ENCODE measurements around the gene ADRA2A.

The ADRA2A gene

GRCh38 chr10:111091833-111092232 lies 15.0 kb downstream of the ADRA2A start:
- Histone ChIP-seq H3K36me3 (ENCODE audit: control insufficient read depth in 2 of 2, insufficient read depth in 1 of 2, low read length in 2 of 2) (no peaks in the 10 kb centered on the region), H3K4me1 (ENCODE audit: control insufficient read depth, insufficient read depth, low read length) (no peaks in the 10 kb centered on the region), H3K9me3 (ENCODE audit: control insufficient read depth, insufficient read depth, low read depth, low read length) (no peaks in the 10 kb centered on the region), H3K27ac (ENCODE audit: extremely low read depth, low read depth, low read length) (no peak overlapping the region), H3K4me3 (ENCODE audit: low read depth, low read length) (no peak overlapping the region)
- ChIA-PET POLR2A (no interaction called here), CTCF (no interaction called here)
- TF ChIP-seq PRDM1 (tag by site-specific recombination; IDR thresholded peaks at IDR 0.05) (no peak), ZNF768 (tag by site-specific recombination; IDR thresholded peaks at IDR 0.05) (no peak), ZNF324 (tag by site-specific recombination; IDR thresholded peaks at IDR 0.05) (no peak), ZNF10 (tag by site-specific recombination; IDR thresholded peaks at IDR 0.05) (no peak)
- TF ChIP-seq, protein P1, sequence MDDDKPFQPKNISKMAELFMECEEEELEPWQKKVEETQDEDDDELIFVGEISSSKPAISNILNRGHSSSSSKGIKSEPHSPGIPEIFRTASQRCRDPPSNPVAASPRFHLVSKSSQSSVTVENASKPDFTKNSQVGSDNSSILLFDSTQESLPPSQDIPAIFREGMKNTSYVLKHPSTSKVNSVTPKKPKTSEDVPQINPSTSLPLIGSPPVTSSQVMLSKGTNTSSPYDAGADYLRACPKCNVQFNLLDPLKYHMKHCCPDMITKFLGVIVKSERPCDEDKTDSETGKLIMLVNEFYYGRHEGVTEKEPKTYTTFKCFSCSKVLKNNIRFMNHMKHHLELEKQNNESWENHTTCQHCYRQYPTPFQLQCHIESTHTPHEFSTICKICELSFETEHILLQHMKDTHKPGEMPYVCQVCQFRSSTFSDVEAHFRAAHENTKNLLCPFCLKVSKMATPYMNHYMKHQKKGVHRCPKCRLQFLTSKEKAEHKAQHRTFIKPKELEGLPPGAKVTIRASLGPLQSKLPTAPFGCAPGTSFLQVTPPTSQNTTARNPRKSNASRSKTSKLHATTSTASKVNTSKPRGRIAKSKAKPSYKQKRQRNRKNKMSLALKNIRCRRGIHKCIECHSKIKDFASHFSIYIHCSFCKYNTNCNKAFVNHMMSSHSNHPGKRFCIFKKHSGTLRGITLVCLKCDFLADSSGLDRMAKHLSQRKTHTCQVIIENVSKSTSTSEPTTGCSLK (tag by site-specific recombination; IDR thresholded peaks at IDR 0.05): no peak

GRCh38 chr10:111093741-111094380 lies 17.0 kb downstream of the ADRA2A start:
- POLR2A ChIA-PET: no interaction called here

More at GRCh38 chr10:111093741-111094380, 17.0 kb downstream of the ADRA2A start:
- Histone ChIP-seq H3K4me3 (ENCODE audit: low read depth, low read length) (no peak overlapping the region), H3K4me1 (ENCODE audit: control insufficient read depth, insufficient read depth, low read length) (no peaks in the 10 kb centered on the region), H3K36me3 (ENCODE audit: control insufficient read depth in 2 of 2, insufficient read depth in 1 of 2, low read length in 2 of 2) (no peaks in the 10 kb centered on the region), H3K9me3 (ENCODE audit: control insufficient read depth, insufficient read depth, low read depth, low read length) (no peaks in the 10 kb centered on the region), H3K27ac (ENCODE audit: extremely low read depth, low read depth, low read length) (no peak overlapping the region)
- CTCF ChIA-PET: no interaction called here
- no peak for TF ChIP-seq ZNF791 (tag by site-specific recombination; IDR thresholded peaks at IDR 0.05)
- TF ChIP-seq, protein P2, sequence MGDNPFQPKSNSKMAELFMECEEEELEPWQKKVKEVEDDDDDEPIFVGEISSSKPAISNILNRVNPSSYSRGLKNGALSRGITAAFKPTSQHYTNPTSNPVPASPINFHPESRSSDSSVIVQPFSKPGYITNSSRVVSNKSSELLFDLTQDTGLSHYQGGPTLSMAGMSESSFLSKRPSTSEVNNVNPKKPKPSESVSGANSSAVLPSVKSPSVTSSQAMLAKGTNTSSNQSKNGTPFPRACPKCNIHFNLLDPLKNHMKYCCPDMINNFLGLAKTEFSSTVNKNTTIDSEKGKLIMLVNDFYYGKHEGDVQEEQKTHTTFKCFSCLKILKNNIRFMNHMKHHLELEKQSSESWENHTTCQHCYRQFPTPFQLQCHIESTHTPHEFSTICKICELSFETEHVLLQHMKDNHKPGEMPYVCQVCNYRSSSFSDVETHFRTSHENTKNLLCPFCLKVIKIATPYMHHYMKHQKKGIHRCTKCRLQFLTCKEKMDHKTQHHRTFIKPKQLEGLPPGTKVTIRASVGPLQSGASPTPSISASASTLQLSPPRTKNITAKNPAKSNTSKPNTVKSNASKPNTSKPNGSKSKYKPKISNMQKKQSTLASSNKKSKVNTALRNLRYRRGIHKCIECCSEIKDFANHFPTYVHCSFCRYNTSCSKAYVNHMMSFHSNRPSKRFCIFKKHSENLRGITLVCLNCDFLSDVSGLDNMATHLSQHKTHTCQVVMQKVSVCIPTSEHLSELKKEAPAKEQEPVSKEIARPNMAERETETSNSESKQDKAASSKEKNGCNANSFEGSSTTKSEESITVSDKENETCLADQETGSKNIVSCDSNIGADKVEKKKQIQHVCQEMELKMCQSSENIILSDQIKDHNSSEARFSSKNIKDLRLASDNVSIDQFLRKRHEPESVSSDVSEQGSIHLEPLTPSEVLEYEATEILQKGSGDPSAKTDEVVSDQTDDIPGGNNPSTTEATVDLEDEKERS (tag by site-specific recombination; IDR thresholded peaks at IDR 0.05): no peak
- no peak for TF ChIP-seq ZNF830 (tag by site-specific recombination; IDR thresholded peaks at IDR 0.05; ENCODE audit: low read depth)
- TF ChIP-seq RBAK (tag by site-specific recombination; IDR thresholded peaks at IDR 0.05): no peak
- TF ChIP-seq ZNF785 (tag by site-specific recombination; IDR thresholded peaks at IDR 0.05): no peak
- TF ChIP-seq YY1 (tag by site-specific recombination; IDR thresholded peaks at IDR 0.05): no peak
- TF ChIP-seq, protein P3, sequence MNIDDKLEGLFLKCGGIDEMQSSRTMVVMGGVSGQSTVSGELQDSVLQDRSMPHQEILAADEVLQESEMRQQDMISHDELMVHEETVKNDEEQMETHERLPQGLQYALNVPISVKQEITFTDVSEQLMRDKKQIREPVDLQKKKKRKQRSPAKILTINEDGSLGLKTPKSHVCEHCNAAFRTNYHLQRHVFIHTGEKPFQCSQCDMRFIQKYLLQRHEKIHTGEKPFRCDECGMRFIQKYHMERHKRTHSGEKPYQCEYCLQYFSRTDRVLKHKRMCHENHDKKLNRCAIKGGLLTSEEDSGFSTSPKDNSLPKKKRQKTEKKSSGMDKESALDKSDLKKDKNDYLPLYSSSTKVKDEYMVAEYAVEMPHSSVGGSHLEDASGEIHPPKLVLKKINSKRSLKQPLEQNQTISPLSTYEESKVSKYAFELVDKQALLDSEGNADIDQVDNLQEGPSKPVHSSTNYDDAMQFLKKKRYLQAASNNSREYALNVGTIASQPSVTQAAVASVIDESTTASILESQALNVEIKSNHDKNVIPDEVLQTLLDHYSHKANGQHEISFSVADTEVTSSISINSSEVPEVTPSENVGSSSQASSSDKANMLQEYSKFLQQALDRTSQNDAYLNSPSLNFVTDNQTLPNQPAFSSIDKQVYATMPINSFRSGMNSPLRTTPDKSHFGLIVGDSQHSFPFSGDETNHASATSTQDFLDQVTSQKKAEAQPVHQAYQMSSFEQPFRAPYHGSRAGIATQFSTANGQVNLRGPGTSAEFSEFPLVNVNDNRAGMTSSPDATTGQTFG (tag by site-specific recombination; IDR thresholded peaks at IDR 0.05; ENCODE audit: borderline replicate concordance): no peak
- TF ChIP-seq BCL11A (tag by site-specific recombination; IDR thresholded peaks at IDR 0.05; ENCODE audit: low read depth): no peak
- no peak for TF ChIP-seq ZNF624 (tag by site-specific recombination; IDR thresholded peaks at IDR 0.05)
- no peak for TF ChIP-seq ZNF701 (tag by site-specific recombination; IDR thresholded peaks at IDR 0.05)
- TF ChIP-seq, protein P4, sequence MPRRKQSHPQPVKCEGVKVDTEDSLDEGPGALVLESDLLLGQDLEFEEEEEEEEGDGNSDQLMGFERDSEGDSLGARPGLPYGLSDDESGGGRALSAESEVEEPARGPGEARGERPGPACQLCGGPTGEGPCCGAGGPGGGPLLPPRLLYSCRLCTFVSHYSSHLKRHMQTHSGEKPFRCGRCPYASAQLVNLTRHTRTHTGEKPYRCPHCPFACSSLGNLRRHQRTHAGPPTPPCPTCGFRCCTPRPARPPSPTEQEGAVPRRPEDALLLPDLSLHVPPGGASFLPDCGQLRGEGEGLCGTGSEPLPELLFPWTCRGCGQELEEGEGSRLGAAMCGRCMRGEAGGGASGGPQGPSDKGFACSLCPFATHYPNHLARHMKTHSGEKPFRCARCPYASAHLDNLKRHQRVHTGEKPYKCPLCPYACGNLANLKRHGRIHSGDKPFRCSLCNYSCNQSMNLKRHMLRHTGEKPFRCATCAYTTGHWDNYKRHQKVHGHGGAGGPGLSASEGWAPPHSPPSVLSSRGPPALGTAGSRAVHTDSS (tag by site-specific recombination; IDR thresholded peaks at IDR 0.05): no peak
- TF ChIP-seq, protein P5, sequence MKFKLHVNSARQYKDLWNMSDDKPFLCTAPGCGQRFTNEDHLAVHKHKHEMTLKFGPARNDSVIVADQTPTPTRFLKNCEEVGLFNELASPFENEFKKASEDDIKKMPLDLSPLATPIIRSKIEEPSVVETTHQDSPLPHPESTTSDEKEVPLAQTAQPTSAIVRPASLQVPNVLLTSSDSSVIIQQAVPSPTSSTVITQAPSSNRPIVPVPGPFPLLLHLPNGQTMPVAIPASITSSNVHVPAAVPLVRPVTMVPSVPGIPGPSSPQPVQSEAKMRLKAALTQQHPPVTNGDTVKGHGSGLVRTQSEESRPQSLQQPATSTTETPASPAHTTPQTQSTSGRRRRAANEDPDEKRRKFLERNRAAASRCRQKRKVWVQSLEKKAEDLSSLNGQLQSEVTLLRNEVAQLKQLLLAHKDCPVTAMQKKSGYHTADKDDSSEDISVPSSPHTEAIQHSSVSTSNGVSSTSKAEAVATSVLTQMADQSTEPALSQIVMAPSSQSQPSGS (tag by site-specific recombination; IDR thresholded peaks at IDR 0.05; ENCODE audit: low read depth): no peak
- TF ChIP-seq ZNF341 (tag by site-specific recombination; IDR thresholded peaks at IDR 0.05; ENCODE audit: low read depth): no peak
- TF ChIP-seq, protein P6, sequence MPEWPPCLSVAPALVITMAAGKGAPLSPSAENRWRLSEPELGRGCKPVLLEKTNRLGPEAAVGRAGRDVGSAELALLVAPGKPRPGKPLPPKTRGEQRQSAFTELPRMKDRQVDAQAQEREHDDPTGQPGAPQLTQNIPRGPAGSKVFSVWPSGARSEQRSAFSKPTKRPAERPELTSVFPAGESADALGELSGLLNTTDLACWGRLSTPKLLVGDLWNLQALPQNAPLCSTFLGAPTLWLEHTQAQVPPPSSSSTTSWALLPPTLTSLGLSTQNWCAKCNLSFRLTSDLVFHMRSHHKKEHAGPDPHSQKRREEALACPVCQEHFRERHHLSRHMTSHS (tag by site-specific recombination; IDR thresholded peaks at IDR 0.05): no peak
- TF ChIP-seq ZFP3 (tag by site-specific recombination; IDR thresholded peaks at IDR 0.05; ENCODE audit: low read depth): no peak
- no peak for TF ChIP-seq SP7 (tag by site-specific recombination; IDR thresholded peaks at IDR 0.05)
- TF ChIP-seq BCL11B (tag by site-specific recombination; IDR thresholded peaks at IDR 0.05; ENCODE audit: low read depth): no peak
- TF ChIP-seq ZNF19 (tag by site-specific recombination; IDR thresholded peaks at IDR 0.05; ENCODE audit: low read depth): no peak

Data from HEK293 (cell line).